ENCODE results near the gene BCKDHA. TPM values are rescaled to one million over a fixed set of nuclear protein-coding genes. Genes with fewer than 3 reads are reported as not detected.

Gene BCKDHA
- total RNA-seq, result 10 to 100 TPM; 40.7 to 75.2 (median 54.0) TPM

DNA sequence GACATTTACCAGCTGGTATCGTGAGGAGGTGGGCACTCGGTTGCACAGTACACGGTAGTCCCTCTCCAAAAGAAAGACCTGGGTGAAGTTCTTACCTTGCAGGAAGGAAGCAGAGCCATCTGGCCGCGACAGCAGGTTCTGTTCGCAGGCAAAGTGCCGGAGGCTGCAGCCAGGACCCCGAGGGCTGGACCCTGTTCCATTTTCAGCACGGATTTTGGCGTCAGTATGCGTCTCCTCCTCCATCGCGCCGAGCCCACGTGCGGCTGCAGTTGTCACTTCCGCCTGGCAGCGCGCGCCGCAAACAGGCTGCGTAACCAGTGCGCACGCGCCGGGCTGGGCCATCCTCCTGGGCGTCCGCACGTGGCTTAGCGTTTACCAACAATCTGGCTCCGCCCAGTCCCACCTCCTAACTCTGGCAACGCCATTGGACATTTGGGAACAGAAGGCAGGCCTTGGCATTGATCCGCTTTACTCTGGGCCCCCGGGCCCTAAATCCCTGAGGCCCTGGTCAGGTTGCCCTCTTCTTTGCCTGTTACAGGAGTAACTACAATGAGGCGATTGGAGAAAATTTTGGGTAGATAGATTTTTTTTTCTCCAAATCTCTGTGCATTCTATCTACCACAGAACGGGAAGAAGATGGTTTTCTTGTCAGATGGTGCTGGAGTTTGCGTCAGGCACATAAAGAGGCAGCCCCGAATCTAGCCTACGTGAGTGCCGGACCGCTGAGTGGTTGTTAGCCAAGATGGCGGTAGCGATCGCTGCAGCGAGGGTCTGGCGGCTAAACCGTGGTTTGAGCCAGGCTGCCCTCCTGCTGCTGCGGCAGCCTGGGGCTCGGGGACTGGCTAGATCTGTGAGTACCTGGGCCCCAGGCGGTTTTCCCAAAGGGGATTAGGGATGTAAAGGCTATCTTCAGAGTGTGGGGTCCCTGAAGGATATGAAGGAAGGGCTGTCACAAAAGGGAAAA lies at the start of gene BCKDHA, which contains the start of gene EXOSC5:
BCKDHA (plus strand) TSS at position 733 of the 964 bp plus-strand sequence; CDS start at position 743, 10 bp downstream.
EXOSC5 (minus strand) TSS at position 274 of the 964 bp plus-strand sequence; CDS start at position 243, 31 bp downstream.
- intact Hi-C loops (cut with DNase I), result loop anchor here (5.0 kb wide), 1 partner anchor 40 kb away; the partner anchor contains the start of gene DMAC2
- Histone ChIP-seq H3K9me3 (no peaks in the 10 kb centered on the region), H3K27ac (replicated peaks in 1 of 4) (peak within 1 kb of the TSS; percentile 86 to 94 (median 88)), H3K4me3 (peak within 1 kb of the TSS; percentile 78 to 94 (median 87)), H3K4me1 (peaks cover 28 to 53% (median 43%) of the 10 kb centered on the region in 4 donors), H3K36me3 (peaks cover 0 to 23% (median 0%) of the 10 kb centered on the region in 4 donors), H3K27me3 (no peaks in the 10 kb centered on the region)
- peak; percentile 99 for DNase-seq (ENCODE audit: extremely low spot score)
- under 1% methylated on average over 37 of the region's 50 CpGs for WGBS
- TF ChIP-seq EP300 (IDR thresholded peaks at IDR 0.05), result no peak
- TF ChIP-seq POLR2AphosphoS5 (IDR thresholded peaks at IDR 0.05), result peak; percentile 79 to 96
- TF ChIP-seq CTCF (IDR thresholded peaks at IDR 0.05), result peak in 2 of 3 experiments; percentile 12 to 23
- TF ChIP-seq POLR2A (IDR thresholded peaks at IDR 0.05; ENCODE audit: low read depth), result peak; percentile 33

- Histone ChIP-seq H3K27me3 (peaks cover 0 to 6% (median 0%) of the 10 kb centered on the region in 4 donors), H3K4me3 (peak overlapping the region; percentile 80 to 90 (median 88)), H3K4me1 (peaks cover 20 to 60% (median 57%) of the 10 kb centered on the region in 4 donors), H3K36me3 (peaks cover 0 to 25% (median 20%) of the 10 kb centered on the region in 4 donors), H3K27ac (replicated peaks in 1 of 4) (peak overlapping the region; percentile 87 to 95 (median 93)), H3K9me3 (no peaks in the 10 kb centered on the region)
- intact Hi-C loops (cut with DNase I), result loop anchor here (5.0 kb wide), 2 partner anchors 34 to 76 kb away; partner anchors contain the start of gene B3GNT8
- 4% methylated on average over 22 of the region's 22 CpGs for WGBS
- TF ChIP-seq EP300 (IDR thresholded peaks at IDR 0.05) (no peak), POLR2AphosphoS5 (IDR thresholded peaks at IDR 0.05) (no peak), POLR2A (IDR thresholded peaks at IDR 0.05; ENCODE audit: low read depth) (no peak), CTCF (IDR thresholded peaks at IDR 0.05) (no peak)
- DNase-seq (ENCODE audit: extremely low spot score), result no peak
Measured at GRCh38 chr19:41350735-41351338, 46.8 kb upstream of the BCKDHA start.

GRCh38 chr19:41351339-41352245 lies 46.0 kb upstream of the BCKDHA start:
- peaks cover 23 to 61% (median 58%) of the 10 kb centered on the region in 4 donors for H3K4me1 ChIP-seq
- peaks cover 0 to 18% (median 14%) of the 10 kb centered on the region in 4 donors for H3K36me3 ChIP-seq
- H3K4me3 ChIP-seq, result peak overlapping the region; percentile 80 to 90 (median 88)
- TF ChIP-seq POLR2AphosphoS5 (IDR thresholded peaks at IDR 0.05), result peak; percentile 47 to 56
- TF ChIP-seq EP300 (IDR thresholded peaks at IDR 0.05), result no peak
- intact Hi-C loops (cut with DNase I), result loop anchor here (5.0 kb wide), 2 partner anchors 34 to 76 kb away; partner anchors contain the start of gene B3GNT8
- H3K9me3 ChIP-seq, result no peaks in the 10 kb centered on the region
- H3K27ac ChIP-seq (replicated peaks in 1 of 4), result peak overlapping the region; percentile 87 to 95 (median 93)
- peaks cover 0 to 6% (median 0%) of the 10 kb centered on the region in 4 donors for H3K27me3 ChIP-seq
- under 1% methylated on average over 54 of the region's 58 CpGs for WGBS
- no peak for DNase-seq (ENCODE audit: extremely low spot score)

DNA sequence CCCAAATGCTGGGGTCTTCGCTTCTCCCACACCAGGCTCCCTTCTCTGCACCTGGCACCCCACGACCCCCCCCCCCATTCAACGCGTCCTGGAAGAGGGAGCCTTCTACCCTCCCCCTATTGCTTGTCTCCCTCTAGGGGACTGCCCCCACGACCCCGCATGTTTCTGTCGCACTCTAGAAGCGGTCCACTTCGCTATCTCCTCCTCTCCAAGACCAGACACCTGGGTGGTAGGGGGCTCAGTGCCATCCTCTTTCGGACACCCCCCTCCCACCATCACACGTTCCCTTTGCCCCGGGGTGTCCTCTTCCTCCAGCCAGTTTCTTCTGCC lies 45.4 kb upstream of the BCKDHA start:
- intact Hi-C loops (cut with DNase I), result loop anchor here (5.0 kb wide), 2 partner anchors 35 to 75 kb away; partner anchors contain the start of gene B3GNT8
- Histone ChIP-seq H3K27ac (replicated peaks in 1 of 4) (peak overlapping the region; percentile 87 to 95 (median 93)), H3K4me3 (peak overlapping the region; percentile 80 to 90 (median 88)), H3K4me1 (peaks cover 23 to 61% (median 58%) of the 10 kb centered on the region in 4 donors), H3K36me3 (peaks cover 0 to 11% (median 7%) of the 10 kb centered on the region in 4 donors), H3K9me3 (no peaks in the 10 kb centered on the region), H3K27me3 (peaks cover 0 to 6% (median 0%) of the 10 kb centered on the region in 4 donors)
- DNase-seq (ENCODE audit: extremely low spot score), result no peak
- TF ChIP-seq POLR2A (IDR thresholded peaks at IDR 0.05; ENCODE audit: low read depth) (no peak), POLR2AphosphoS5 (IDR thresholded peaks at IDR 0.05) (no peak), CTCF (IDR thresholded peaks at IDR 0.05) (no peak), EP300 (IDR thresholded peaks at IDR 0.05) (no peak)
- under 1% methylated on average over 12 of the region's 12 CpGs for WGBS

All from esophagus muscularis mucosa (tissue), 4 donors.